Stimulated activated CD8-positive, alpha-beta memory T cell treated with anti-CD3 and anti-CD28 coated beads, Interleukin-4, amount 100 ng/mL, for 24 hours (primary cell): ENCODE measurements around the gene NLK.
A peak's percentile ranks its signal among the peaks of the same experiment; 100 is the strongest.

ENCODE experiments used
- DNase-seq: peaks from one replicate; pipeline ENCODE4 v3.0.0-alpha.2; 2020; ENCODE audit warnings: low read depth

Gene NLK

DNA sequence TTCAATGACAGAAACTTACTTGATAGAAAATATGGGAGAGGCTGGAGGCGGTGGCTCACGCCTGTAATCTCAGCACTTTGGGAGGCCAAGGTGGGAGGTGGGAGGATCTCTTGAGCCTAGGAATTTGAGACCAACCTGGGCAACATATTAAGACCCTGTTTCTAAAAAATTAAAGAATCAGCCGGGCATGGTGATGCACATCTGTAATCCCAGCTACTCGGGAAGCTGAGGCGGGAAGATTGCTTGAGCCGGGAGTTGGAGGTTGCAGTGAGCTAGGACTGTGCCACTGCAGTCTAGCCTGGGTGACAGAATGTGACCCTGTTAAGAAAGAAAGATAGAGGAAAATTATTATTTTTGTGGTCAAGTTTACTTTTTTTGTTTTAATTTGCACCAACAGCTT is 2.1 kb upstream of the NLK start:
- DNase-seq: no peak

DNA sequence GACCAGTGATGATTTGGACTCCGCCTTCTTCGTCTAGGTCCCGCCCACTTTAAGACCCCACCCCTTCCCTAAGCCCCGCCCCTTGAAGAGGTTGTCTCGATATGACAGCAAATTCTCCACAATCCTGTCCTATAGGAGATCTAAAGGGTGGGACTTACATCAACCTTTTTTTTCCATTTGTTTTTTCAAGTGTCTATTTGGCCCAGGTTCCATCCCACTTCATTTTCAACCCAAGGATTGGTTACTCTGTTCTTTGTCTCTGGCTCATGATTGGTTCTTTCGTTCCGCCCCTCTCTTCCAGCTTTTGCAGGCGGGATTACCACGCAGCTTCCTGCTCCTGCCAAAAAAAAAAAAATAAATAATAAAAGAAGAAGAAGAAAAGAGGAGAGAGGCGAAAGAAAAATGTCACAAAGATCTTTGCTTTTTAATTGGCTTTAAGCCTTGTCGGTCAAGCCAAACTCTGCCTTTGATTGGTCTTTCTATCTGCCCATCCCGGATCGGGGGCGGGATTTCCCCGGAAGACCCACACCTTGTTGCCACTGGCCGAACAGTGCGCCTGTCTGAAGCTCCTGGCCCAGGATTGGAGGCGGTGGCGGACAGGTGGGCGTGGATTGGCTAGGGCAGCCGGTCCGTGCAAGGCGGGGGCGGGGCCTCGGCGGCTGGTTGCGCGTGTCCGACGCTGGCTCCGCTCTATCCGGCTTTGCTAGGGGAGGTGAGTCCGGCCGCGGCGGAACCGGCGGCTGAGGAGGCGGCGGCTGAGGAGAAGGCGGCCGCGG is 1.2 kb upstream of the NLK start:
- DNase-seq: peak; percentile 100

DNA sequence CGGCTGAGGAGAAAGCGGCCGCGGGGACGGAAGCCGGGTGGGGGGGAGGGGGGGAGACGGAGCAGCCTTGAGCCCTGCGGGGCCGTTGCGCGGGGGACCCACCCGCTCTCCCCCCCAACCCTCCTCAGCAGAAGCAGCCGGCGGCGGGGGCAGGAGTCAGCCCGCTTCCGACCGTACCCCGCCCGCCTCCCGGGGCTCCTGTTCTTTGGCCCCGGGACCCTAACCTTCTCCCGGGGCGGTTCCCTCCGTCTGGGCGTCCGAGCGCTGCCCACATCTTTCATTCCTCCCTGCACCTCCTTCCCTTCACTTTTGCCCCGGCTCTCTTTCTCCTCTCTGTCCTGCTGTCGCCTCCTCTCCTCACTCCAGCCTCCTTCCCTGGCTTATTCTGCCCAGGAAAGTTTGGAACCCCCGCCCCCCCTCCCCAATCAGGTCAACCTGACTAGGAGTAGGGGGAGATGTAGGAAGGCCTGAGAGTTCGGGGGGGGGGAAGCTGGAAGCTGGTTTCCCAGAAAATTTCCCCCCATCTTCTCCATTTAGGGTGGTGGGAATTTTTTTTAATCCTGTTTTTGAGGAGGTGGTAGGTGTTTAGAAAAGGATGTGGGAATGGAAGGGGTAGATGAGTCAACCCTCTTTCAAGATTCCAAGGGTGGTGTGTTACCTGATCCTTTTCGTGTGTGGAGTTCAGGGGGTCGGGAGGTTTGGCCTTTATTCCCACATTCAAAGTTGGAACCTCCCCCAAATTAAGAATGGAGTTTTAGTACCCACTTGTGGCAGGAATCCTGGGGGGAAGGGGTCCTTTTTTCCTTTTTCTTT is 427 bp upstream of the NLK start:
- DNase-seq: no peak

DNA sequence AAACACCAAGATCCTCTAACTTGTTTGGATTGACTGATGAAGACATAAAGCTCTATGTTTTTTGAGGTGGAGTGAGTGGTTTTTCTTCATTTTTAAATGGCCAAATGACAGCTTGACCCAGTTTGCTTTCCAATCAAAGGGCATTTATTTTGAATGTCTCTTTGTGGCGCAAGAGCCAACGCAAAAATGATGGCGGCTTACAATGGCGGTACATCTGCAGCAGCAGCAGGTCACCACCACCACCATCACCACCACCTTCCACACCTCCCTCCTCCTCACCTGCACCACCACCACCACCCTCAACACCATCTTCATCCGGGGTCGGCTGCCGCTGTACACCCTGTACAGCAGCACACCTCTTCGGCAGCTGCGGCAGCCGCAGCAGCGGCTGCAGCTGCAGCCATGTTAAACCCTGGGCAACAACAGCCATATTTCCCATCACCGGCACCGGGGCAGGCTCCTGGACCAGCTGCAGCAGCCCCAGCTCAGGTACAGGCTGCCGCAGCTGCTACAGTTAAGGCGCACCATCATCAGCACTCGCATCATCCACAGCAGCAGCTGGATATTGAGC is 329 bp downstream of the NLK start:
- DNase-seq: no peak

DNA sequence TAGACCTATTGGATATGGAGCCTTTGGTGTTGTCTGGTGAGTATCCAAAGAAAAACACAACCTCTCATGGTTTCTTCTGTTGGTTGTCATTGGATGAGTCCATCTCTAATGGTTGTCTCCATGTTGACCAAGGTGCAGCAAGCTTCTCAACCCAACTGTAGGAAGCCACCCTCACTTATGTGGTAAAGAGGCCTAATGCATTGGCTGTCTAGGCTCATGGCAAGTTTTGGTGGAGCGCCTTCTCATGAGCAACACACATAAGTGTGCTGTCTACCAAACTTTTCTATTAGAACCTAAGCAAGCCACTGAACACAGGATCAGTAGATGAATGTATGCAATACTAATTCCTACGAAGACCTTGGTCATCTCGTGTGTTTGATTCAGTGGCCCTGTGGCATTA is 819 bp downstream of the NLK start:
- no peak for DNase-seq

DNA sequence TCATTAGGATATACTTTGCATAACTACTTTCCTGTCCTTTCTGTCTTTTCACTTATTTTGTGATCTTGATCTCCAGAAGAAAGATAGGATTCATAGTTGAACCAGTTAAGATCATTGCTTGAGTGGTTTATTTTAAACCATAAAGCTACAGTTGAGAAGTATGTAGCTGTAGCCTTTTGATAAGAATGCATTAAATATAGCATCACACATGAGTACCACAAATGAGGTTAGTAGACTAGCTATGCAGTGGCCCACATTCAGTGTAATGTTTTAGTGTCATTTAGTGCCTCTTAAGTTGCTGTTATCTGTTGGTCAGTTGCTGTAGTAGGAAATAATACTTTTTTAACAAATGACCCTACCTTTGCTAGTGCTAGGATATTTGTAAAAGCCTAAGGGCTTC is 1.3 kb downstream of the NLK start:
- no peak for DNase-seq

DNA sequence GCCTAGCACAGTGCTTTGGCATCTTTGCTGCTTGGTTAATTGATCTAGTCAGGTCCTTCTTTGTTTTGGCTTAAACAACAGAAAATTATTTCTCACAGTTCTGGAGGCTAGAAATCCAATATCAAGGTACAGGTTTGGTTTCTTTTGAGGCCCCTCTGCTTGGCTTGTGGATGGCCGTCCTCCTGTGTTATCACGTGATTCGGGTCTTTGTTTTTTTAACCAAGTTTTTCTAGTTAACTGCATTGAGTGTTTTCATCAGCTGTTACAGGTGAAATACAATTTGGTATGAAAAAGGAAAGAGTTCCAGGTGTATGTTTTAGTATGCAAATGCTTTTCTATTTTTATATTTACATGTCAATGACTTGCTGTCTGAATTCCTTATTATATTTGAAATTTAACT is 2.8 kb downstream of the NLK start:
- DNase-seq: no peak

DNA sequence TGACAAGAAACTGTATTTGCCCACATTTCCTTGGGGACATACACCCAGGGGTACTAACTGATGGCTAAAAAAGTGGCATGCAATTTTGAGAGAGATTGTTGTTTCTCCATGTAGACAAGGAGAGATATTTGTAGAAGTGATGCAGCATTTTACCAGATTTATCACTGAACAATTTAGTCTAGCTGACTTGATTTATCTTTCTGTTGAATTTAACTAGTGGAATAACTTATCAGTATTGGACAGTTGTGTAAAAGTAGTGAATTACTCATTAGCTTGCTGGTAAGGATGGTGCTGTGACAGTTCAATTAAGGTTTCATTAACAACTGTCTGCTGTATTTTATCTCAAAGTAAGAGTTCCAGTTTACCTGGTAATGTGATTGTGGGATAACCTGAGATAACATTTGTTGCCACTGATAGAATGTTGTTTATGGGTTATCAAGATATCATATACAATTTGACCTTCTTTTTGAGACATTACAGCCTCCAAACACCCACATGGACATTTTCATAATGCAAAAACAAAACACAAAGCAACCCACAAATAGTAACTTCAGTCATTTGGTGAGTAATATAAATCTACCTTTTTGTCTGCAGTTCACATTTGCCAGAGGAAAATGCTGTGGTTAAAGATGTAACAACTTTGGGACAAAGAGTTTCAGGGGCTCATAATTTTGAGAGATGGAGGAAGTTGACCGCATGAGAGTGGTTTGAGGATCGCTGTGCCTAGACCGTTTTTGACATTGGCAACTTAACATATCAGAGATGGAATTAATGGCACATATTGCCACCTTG is 3.8 kb downstream of the NLK start:
- no peak for DNase-seq

DNA sequence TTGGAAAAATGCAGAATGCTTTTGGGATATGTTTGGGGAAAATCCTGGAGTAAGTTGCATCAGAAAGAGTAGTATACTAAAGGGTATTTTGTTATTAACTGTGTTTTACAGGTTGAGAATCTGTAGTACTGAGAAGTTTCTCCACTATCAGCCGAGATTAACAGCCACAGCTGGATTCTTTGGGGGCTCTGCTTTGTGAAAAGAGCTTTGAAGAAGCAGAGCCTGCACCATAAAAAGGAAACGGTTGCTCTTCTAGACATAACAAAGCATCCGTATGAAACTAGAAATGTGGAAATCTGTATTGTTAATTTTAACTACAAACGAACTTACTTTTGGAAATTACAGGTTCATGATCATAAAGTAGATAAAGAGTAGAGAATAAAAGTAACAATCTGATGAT is 5.3 kb downstream of the NLK start:
- DNase-seq: no peak

DNA sequence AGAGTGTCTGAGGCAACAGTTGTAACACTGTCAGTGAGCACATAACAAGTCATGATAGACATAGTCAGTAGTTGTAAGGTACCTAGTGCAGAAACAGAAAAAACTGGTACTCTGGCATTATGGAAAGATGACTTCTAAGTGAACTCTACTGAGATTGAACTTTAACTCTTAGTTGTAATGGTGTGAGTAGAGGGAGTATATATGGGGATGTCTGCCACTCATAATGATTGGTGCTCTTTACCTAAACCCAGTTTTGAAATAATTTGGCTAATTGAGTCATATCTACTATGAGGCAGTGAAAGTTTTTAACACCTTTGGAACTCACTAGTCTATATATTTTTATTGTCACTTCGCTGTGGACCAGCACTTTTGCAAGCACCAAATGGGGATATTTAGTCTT is 6.6 kb downstream of the NLK start:
- no peak for DNase-seq

DNA sequence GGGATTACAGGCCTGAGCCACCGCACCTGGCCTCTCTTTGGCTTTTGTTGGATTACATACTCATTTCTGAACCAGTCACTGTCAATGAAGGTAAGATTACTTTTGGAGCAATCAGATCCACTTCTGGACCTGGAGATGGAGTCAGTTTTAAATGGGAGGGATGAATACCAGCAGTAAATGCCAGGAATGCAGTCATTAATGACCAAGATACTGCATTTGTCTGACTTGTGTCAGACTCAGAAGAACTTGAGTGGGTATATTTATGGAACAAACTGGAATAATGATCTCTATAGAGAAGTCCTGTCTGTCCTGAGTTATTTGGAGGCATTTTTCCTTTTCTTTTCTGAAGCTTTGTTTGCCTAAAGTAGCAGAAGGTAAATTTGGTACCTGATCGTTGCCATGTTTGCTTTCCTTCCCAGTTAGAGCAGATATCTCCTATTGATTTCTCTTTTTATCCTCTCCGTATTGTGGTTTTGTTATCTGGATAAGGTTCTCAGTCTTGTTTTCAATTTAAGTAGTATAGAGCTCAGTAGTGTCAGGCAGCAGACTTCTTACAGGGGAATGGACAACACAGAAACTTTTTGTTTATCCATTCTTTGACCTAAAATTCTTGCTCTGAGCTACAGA is 10.7 kb downstream of the NLK start:
- no peak for DNase-seq

DNA sequence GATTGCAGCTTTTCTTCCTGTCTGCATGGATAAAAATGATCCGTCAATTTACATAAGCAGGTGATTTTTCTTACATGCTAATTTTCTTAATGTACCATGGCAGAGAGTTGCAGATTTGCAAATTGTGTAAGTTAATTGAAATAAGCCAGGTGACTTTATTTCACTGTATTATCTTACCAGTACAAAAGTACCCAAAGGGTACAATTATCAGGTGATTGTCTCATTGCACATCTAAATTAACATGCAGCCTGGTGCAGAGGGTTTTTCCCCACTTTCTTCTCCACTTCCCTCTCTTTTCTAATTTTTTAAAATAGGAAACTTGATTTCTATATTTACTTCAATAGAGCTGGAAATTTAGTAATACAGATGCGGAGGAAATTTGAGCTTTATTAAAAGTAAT is 11.2 kb downstream of the NLK start:
- DNase-seq: no peak

DNA sequence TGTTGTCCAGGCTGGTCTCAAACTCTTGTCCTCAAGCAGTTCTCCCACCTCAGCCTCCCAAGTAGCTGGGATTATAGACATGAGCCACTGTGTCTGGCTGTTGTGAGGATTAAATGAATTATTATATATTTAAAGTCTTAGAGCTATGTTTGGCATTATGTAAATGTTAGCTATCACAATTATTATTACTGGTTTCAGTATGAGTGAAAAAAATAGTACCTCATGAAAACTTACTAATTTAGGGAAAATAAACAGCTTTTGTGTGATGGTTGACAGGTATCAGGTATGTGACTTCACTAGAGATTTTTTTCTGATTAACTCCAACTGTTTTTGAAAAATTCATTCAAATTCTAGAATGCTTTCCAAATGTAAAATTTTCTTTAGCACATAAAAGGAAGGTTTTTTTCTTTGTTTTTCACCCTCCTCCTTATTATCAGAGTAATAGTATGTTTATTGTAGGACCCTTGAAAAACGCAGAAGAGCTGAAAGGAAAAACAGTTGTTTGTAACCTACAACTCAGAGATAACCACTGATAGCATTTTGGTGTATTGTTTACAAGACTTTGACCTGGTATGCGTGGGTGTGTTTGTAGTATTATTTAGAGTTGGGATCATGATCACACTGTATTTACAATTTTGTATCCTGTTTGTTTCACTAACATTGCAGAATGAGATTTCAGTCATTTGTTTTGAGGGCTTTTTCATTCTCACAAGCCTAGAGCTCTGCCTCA is 13.2 kb downstream of the NLK start:
- no peak for DNase-seq

DNA sequence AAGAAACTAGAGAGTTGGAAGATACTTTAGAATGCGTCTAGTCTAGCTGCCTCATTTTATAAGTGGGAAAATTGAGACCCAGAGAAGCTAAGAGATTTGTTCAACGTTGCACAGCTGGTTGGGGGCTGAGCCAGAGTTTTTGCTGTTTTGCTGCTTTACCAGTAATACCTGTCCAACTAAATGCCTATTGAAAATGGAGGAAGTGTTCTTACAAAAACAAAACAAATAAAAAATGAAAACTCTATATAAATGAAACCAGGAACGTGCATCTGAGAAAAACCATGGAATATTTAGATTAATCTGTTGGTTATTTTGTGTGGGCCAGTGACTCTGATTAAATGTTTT is 13.8 kb downstream of the NLK start:
- DNase-seq: no peak

DNA sequence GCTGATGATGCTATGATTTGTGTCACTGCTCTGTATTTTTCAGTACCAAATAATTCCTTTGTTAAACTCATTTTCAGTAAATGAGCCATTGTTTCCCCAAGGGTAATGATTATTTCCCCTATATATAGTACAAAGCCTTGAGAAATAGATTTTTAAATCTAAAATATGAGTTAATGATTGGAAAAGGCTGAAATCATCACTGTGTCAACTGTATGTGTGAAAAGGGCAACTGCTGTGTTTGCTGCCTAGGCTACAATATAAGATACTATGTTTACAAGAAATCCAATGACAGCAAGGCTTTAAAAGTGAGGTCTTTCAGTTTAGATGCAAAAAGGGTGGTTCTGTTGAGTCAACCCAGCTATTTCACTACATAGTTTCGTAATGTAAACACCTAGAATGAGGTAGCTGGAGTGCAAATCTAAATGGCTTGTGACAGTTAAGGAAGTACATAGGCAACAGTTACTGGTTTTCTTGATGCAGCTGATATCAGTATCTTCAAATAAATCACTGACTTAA is 15.3 kb downstream of the NLK start:
- DNase-seq: no peak

DNA sequence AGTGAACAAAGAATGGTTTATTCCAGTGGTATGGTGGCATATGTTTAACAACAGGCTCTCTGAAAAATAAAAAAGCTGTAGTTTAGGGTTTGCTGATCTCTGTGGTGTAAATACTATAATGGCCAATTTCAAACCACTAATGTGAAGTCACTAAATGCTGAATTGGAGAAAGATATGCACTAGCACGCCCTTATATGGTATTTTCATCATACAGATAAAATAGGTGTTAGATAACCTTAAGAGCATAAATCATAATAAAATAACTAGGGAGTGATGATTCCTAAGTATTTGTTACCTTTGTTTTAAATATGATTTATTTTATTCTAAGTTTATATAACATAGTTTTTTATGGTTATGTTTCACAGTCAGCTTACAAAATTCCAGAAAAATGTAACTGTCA is 17.2 kb downstream of the NLK start:
- no peak for DNase-seq

DNA sequence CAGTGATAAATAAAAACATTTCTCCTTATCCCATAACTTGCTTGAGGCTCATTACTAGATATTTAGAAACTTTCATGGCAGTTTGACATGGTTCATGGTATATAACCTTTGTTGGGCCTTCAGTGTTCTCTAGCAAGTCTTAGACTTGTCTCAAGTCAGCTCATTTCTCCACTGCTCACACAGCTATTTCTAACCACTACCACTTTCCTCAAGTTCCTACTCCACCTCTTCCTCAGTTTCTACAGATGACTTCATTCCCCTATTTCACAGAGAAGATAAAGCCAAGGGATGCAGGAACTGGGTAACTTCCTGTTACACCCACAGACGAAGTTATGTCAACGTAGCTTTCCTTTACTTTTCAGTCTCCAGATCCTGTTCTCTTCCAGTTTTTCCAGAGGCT is 23.2 kb downstream of the NLK start:
- no peak for DNase-seq

DNA sequence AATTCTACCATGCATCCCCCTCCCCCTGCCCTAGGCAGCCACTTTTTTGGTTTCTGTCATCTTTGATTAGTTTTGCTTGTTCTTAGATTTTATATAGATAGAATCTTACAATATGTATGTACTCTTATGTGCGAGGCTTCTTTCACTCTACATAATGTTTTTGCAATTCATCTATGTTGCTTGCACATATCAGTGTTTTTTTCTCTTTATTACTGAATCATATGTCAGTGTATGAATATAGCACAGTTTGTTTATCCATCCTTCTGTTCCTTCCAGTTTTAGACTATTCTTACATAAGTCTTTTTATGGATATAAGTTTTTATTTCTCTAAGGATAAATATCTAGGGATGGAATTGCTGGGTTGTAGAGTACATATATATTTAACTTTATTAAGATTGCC is 26.6 kb downstream of the NLK start:
- no peak for DNase-seq

DNA sequence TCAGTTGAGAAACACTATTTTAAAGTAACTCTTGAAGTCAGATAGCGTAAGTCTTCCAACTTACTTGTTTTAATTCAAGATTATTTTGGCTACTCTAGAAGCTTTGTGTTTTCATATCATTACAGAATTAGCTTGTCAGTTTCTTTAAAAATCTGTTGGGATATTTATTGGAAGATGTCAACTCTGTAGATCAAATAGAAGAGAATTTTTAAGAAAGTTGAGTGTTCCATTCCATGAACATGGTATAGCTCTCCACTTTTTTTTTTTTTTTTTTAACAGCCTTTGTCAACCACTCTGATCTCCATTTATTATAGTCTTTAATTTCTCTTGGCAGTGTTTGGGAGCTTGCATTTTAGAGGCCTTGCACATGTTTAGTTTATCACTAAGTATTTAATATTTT is 28.7 kb downstream of the NLK start:
- DNase-seq: no peak

DNA sequence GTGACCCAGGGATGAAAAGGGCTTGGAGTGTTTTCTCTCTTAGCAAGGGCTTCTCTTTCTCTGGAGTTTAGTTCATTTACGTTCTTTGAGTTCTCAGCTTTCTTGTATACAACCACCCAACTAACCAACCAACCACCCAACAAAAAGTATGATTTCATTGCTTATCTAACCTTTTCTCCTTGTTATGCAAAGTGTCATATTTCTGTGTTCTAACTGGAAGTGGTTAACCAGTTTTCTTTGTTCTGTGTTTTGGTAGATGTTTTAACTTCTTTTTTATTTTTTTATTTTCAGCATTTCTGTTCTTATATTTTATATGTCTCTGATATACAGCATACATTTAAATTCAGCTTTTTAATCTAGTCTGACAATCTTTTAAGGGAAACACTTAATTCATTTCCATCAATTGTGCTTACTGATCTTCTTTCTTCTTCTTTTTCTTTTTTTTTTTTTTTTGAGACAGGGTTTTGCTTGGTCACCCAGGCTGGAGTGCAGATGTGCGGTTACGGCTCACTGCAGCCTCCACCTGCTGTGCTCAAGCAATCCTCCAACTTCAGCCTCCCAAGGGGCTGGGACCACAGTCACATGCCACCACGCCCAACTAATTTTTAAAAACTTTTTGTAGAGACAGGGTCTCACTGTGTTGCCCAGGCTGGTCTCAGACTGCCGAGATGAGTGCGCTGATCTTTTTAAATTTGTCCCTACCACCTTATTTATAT is 29.6 kb downstream of the NLK start:
- DNase-seq: no peak
